ENCODE measurements around the gene TENM4.

TENM4 gene

DNA sequence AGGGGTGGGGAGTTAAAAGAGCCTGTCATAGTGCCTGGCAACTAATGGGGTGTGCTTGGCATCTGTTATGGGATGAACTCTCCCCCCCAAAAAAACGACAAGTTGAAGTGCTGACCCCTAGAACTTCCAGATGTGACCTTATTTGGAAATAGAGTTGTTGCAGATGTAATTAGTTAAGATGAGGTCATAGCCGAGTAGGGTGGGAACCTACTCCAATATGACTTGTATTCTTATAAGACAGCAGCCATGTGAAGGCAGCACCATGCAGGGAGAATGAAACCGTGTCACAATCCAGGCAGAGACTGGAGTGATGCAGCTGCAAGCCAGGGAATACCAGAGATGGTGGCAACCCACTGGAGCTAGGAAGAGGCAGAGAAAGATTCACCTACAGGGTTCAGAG lies 394.5 kb downstream of the TENM4 start:
- Histone ChIP-seq H3K4me1 (ENCODE audit: control insufficient read depth, low read length) (no peaks in the 10 kb centered on the region), H3K36me3 (ENCODE audit: control insufficient read depth, low read length) (no peaks in the 10 kb centered on the region), H3K9me2 (replicated peaks; ENCODE audit: control insufficient read depth, low read length) (no peaks in the 10 kb centered on the region), H4K20me1 (ENCODE audit: control insufficient read depth, insufficient read depth, low read depth, low read length) (no peaks in the 10 kb centered on the region), H3K9me3 (ENCODE audit: control insufficient read depth, insufficient read depth, low read length) (no peaks in the 10 kb centered on the region), H3K79me2 (ENCODE audit: control insufficient read depth, low read length) (no peaks in the 10 kb centered on the region), H3K4me3 (ENCODE audit: low read length) (no peak overlapping the region), H3K27me3 (ENCODE audit: control insufficient read depth, low read length) (no peaks in the 10 kb centered on the region), H3F3A (ENCODE audit: control insufficient read depth, insufficient read depth) (no peaks in the 10 kb centered on the region), H3K4me2 (ENCODE audit: low read length) (no peak overlapping the region), H3K27ac (ENCODE audit: low read depth, low read length) (no peak overlapping the region)
- TF ChIP-seq EZH2phosphoT487 (IDR thresholded peaks at IDR 0.05; ENCODE audit: borderline replicate concordance, low read length): no peak
- TF ChIP-seq CTCF (IDR thresholded peaks at IDR 0.05; ENCODE audit: low read depth, low read length, poor library complexity, severe bottlenecking): no peak

DNA sequence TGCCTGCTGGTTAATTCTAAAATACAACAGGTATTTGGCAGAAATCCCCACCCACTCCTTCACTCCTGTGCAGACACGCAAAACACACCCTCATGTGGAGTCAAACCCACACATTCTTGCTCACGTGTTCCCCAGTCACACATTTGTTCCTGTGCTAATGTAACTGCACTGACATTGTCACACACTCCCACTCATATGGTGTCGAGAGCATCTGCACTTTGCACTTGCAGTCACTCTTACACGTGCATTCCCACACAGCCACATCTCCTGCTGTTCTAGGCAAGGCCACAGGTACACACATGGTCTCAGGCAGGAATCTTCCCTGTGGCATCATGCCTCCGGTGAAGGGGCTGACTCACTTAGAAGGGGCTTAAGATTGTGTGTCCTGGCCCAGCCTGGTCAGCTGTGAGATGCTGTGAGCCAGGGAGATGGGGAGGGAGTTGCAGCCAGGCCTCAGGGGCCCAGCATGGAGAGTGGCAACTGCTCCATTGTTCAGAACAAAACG lies 395.0 kb downstream of the TENM4 start:
- Histone ChIP-seq H3K27me3 (ENCODE audit: control insufficient read depth, low read length) (no peaks in the 10 kb centered on the region), H3K27ac (ENCODE audit: low read depth, low read length) (no peak overlapping the region), H3K4me3 (ENCODE audit: low read length) (no peak overlapping the region), H4K20me1 (ENCODE audit: control insufficient read depth, insufficient read depth, low read depth, low read length) (no peaks in the 10 kb centered on the region), H3K4me1 (ENCODE audit: control insufficient read depth, low read length) (no peaks in the 10 kb centered on the region), H3K36me3 (ENCODE audit: control insufficient read depth, low read length) (no peaks in the 10 kb centered on the region), H3F3A (ENCODE audit: control insufficient read depth, insufficient read depth) (no peaks in the 10 kb centered on the region), H3K9me3 (ENCODE audit: control insufficient read depth, insufficient read depth, low read length) (no peaks in the 10 kb centered on the region), H3K9me2 (replicated peaks; ENCODE audit: control insufficient read depth, low read length) (no peaks in the 10 kb centered on the region), H3K4me2 (ENCODE audit: low read length) (no peak overlapping the region), H3K79me2 (ENCODE audit: control insufficient read depth, low read length) (no peaks in the 10 kb centered on the region)
- TF ChIP-seq EZH2phosphoT487 (IDR thresholded peaks at IDR 0.05; ENCODE audit: borderline replicate concordance, low read length) (no peak), CTCF (IDR thresholded peaks at IDR 0.05; ENCODE audit: low read depth, low read length, poor library complexity, severe bottlenecking) (no peak)

DNA sequence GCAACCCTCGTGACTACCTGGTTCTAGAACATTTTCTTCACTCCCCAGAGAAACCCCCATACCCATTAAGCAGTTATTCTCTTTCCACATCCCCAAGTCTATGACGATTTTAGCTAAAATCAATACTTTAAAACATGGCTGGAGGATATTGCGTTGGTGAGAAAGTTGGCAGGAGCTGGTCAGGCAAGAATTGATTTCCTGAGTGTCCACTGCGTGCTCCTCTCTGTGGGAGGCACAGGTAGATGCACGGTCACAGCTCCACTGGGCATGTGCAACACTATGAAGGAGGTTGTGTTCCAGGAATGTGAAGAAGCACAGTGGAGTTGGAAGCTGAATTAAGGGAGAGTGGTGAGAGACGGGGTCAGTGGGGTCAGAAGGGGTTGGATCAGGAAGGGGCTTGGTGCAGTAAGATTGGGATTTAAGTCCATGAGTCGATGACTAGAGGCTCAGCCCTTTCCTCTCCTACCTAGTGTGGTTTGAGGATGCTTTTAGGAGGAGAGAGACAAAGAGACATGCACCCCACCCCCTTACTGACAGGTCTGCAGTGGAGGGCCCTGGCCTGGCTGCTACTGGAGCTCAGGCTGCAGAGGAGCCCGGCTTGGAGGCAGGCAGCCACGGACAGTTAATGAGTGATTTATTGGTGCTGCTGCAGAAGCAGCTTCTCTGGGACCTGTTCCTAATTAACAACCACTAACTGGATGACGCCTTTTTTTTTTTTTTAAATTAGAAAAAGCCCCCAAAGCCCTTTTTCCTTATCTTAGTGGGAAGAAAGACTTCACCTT lies 395.6 kb downstream of the TENM4 start:
- TF ChIP-seq CTCF (IDR thresholded peaks at IDR 0.05; ENCODE audit: low read depth, low read length, poor library complexity, severe bottlenecking): no peak
- H3K4me2 ChIP-seq (ENCODE audit: low read length): no peak overlapping the region

More for the DNA sequence above, 395.6 kb downstream of the TENM4 start:
- no peaks in the 10 kb centered on the region for H3K4me1 ChIP-seq (ENCODE audit: control insufficient read depth, low read length)
- H3K27ac ChIP-seq (ENCODE audit: low read depth, low read length): no peak overlapping the region
- H3K79me2 ChIP-seq (ENCODE audit: control insufficient read depth, low read length): no peaks in the 10 kb centered on the region
- no peak overlapping the region for H3K4me3 ChIP-seq (ENCODE audit: low read length)
- no peaks in the 10 kb centered on the region for H3K27me3 ChIP-seq (ENCODE audit: control insufficient read depth, low read length)
- no peaks in the 10 kb centered on the region for H3K36me3 ChIP-seq (ENCODE audit: control insufficient read depth, low read length)
- H3K9me2 ChIP-seq (replicated peaks; ENCODE audit: control insufficient read depth, low read length): no peaks in the 10 kb centered on the region
- H4K20me1 ChIP-seq (ENCODE audit: control insufficient read depth, insufficient read depth, low read depth, low read length): no peaks in the 10 kb centered on the region
- no peaks in the 10 kb centered on the region for H3F3A ChIP-seq (ENCODE audit: control insufficient read depth, insufficient read depth)
- H3K9me3 ChIP-seq (ENCODE audit: control insufficient read depth, insufficient read depth, low read length): no peaks in the 10 kb centered on the region

All from DOHH2 (cell line).